Endothelial cell of umbilical vein (primary cell): ENCODE data around the gene GALNT11.

Experiments used
- CTCF ChIP-seq, 2 donors: IDR thresholded peaks; 1 replicate in 1 of 2; 2 replicates in 1 of 2; pipeline ENCODE4 v1.5.1; 2011; ENCODE audit warnings: low read length in 2 of 2, mild to moderate bottlenecking in 2 of 2, moderate library complexity in 2 of 2, control low read depth in 1 of 2, inconsistent platforms in 1 of 2, low read depth in 1 of 2; ENCODE audit not compliant: insufficient read depth in 1 of 2; ENCODE audit errors: extremely low read depth in 1 of 2
- EZH2 ChIP-seq: IDR thresholded peaks from 2 replicates; pipeline ENCODE4 v1.6.1; 2012; ENCODE audit warnings: borderline replicate concordance, low read depth, mild to moderate bottlenecking, moderate library complexity, low read length, inconsistent platforms; ENCODE audit not compliant: severe bottlenecking
- FOS ChIP-seq: IDR thresholded peaks from 2 replicates; pipeline ENCODE4 v1.6.1; 2011; ENCODE audit warnings: mild to moderate bottlenecking, low read length, moderate library complexity, borderline replicate concordance; ENCODE audit not compliant: insufficient read depth
- JUN ChIP-seq: IDR thresholded peaks from 2 replicates; pipeline ENCODE4 v1.6.1; 2011; ENCODE audit warnings: borderline replicate concordance, low read depth; ENCODE audit not compliant: insufficient read length, insufficient read depth
- MYC ChIP-seq: IDR thresholded peaks from one replicate; pipeline ENCODE4 v1.6.1; 2011; ENCODE audit warnings: mild to moderate bottlenecking, low read depth, low read length
- POLR2AphosphoS5 ChIP-seq: IDR thresholded peaks from 2 replicates; pipeline ENCODE4 v1.6.1; 2012; ENCODE audit warnings: low read depth, mild to moderate bottlenecking, control low read depth, low read length, moderate library complexity; ENCODE audit not compliant: insufficient read depth
- TF ChIP-seq, protein P1 (sequence below): IDR thresholded peaks from 2 replicates; pipeline ENCODE4 v1.6.1; 2011; ENCODE audit not compliant: insufficient read depth, insufficient read length

DNA sequence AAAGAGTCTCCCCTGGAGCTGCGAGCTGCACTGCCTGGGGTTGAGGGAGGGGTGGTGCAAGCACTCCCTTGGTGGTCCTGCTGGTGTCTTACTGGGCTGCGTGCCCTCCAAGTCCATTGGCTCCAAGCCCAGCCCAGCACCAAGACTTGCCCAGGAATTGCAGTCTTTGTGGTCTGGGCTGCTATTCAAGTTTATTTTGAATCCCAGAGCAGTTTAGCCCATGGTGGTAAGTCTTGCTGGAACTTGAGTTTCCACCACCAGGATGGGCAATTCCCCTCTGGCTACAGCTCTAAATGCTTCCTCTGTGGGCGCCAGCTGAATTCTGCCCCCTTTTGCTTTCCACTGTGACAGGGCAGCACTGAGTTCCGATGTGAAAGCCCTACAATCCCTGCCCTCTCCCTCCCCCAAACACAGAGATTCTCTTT is 25.1 kb downstream of the GALNT11 start:
- TF ChIP-seq CTCF (IDR thresholded peaks at IDR 0.05; ENCODE audit: extremely low read depth in 1 of 2, insufficient read depth in 1 of 2, low read depth in 1 of 2, low read length in 2 of 2) (no peak), POLR2AphosphoS5 (no peak), JUN (no peak), EZH2 (no peak), MYC (no peak), FOS (no peak)
- TF ChIP-seq, protein P1, sequence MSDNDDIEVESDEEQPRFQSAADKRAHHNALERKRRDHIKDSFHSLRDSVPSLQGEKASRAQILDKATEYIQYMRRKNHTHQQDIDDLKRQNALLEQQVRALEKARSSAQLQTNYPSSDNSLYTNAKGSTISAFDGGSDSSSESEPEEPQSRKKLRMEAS: no peak
